ENCODE measurements around the gene DTNA. TPM values are rescaled to one million over a fixed set of nuclear protein-coding genes. Genes with fewer than 3 reads are reported as not detected.
"Not testable (repeated sequence)": the region's sequence is repeated elsewhere in the genome, so short reads cannot be mapped to it uniquely, and the experiment has no call there.

Gene DTNA
- total RNA-seq, 2 experiments from 2014 or later, result not detected

- Mint-ChIP-seq H3K36me3 (no peaks in the 10 kb centered on the region), H3K4me1 (no peaks in the 10 kb centered on the region), H3K4me3 (no peak overlapping the region), H3K27me3 (peaks cover 2% of the 10 kb centered on the region), H3K9me3 (ENCODE audit: low read depth) (no peaks in the 10 kb centered on the region), H3K27ac (no peak overlapping the region)
- DNase-seq (no peak), ATAC-seq (no peak)
- CTCF ChIA-PET, result no interaction called here
These were observed 6.0 kb upstream of the DTNA start for GRCh38 chr18:34704074-34704473.

GRCh38 chr18:34704823-34705222 is 5.3 kb upstream of the DTNA start:
- Mint-ChIP-seq H3K9me3 (ENCODE audit: low read depth) (no peaks in the 10 kb centered on the region), H3K36me3 (no peaks in the 10 kb centered on the region), H3K4me1 (no peaks in the 10 kb centered on the region), H3K27me3 (peaks cover 2% of the 10 kb centered on the region), H3K27ac (no peak overlapping the region), H3K4me3 (no peak overlapping the region)
- DNase-seq (no peak), ATAC-seq (no peak)
- CTCF ChIA-PET, result no interaction called here

GRCh38 chr18:34707670-34708069 is 2.4 kb upstream of the DTNA start:
- CTCF ChIA-PET, result no interaction called here

GRCh38 chr18:34709104-34709503 is 994 bp upstream of the DTNA start:
- H3K27ac Mint-ChIP-seq, result no peak overlapping the region
- no peak overlapping the region for H3K4me3 Mint-ChIP-seq
- H3K27me3 Mint-ChIP-seq, result peaks cover 4% of the 10 kb centered on the region
- H3K9me3 Mint-ChIP-seq (ENCODE audit: low read depth), result no peaks in the 10 kb centered on the region
- DNase-seq (no peak), ATAC-seq (no peak)
- H3K4me1 Mint-ChIP-seq, result no peaks in the 10 kb centered on the region
- no peaks in the 10 kb centered on the region for H3K36me3 Mint-ChIP-seq
- CTCF ChIA-PET, result no interaction called here

More at GRCh38 chr18:34707670-34708069, 2.4 kb upstream of the DTNA start:
- Mint-ChIP-seq H3K9me3 (ENCODE audit: low read depth) (no peaks in the 10 kb centered on the region), H3K4me1 (no peaks in the 10 kb centered on the region), H3K36me3 (no peaks in the 10 kb centered on the region), H3K4me3 (no peak overlapping the region), H3K27ac (no peak overlapping the region), H3K27me3 (peaks cover 4% of the 10 kb centered on the region)
- ATAC-seq, result no peak
- DNase-seq, result no peak

- H3K4me3 Mint-ChIP-seq, result no peak overlapping the region
- H3K27ac Mint-ChIP-seq, result no peak overlapping the region
- CTCF ChIA-PET, result no interaction called here
- peaks cover 4% of the 10 kb centered on the region for H3K27me3 Mint-ChIP-seq
- no peaks in the 10 kb centered on the region for H3K9me3 Mint-ChIP-seq (ENCODE audit: low read depth)
- DNase-seq, result no peak
- no peaks in the 10 kb centered on the region for H3K36me3 Mint-ChIP-seq
- ATAC-seq, result no peak
- no peaks in the 10 kb centered on the region for H3K4me1 Mint-ChIP-seq
These were observed 388 bp downstream of the DTNA start for GRCh38 chr18:34710458-34710914.

- ATAC-seq (no peak), DNase-seq (no peak)
- H3K36me3 Mint-ChIP-seq, result no peaks in the 10 kb centered on the region
- H3K27me3 Mint-ChIP-seq, result peaks cover 4% of the 10 kb centered on the region
- no peak overlapping the region for H3K4me3 Mint-ChIP-seq
- CTCF ChIA-PET, result no interaction called here
- H3K27ac Mint-ChIP-seq, result no peak overlapping the region
- no peaks in the 10 kb centered on the region for H3K9me3 Mint-ChIP-seq (ENCODE audit: low read depth)
- no peaks in the 10 kb centered on the region for H3K4me1 Mint-ChIP-seq
These were observed 836 bp downstream of the DTNA start for GRCh38 chr18:34710934-34711333.

- CTCF ChIA-PET; H3K36me3 Mint-ChIP-seq; H3K27me3 Mint-ChIP-seq; H3K4me3 Mint-ChIP-seq; H3K9me3 Mint-ChIP-seq (ENCODE audit: low read depth); ATAC-seq; DNase-seq; H3K4me1 Mint-ChIP-seq; H3K27ac Mint-ChIP-seq: not testable (repeated sequence)
These were observed 6.0 kb downstream of the DTNA start for GRCh38 chr18:34716111-34716510.

- Mint-ChIP-seq H3K27me3 (peaks cover 9% of the 10 kb centered on the region), H3K9me3 (ENCODE audit: low read depth) (no peaks in the 10 kb centered on the region), H3K36me3 (no peaks in the 10 kb centered on the region), H3K4me1 (no peaks in the 10 kb centered on the region), H3K4me3 (no peak overlapping the region), H3K27ac (no peak overlapping the region)
- ATAC-seq (no peak), DNase-seq (no peak)
- CTCF ChIA-PET, result no interaction called here
These were observed 8.5 kb downstream of the DTNA start for GRCh38 chr18:34718610-34719009.

GRCh38 chr18:34720220-34720619 is 10.1 kb downstream of the DTNA start:
- no peak overlapping the region for H3K27ac Mint-ChIP-seq
- no peaks in the 10 kb centered on the region for H3K36me3 Mint-ChIP-seq
- no peak overlapping the region for H3K4me3 Mint-ChIP-seq
- no peaks in the 10 kb centered on the region for H3K9me3 Mint-ChIP-seq (ENCODE audit: low read depth)
- ATAC-seq (no peak), DNase-seq (no peak)
- CTCF ChIA-PET, result no interaction called here
- H3K4me1 Mint-ChIP-seq, result no peaks in the 10 kb centered on the region
- peaks cover 9% of the 10 kb centered on the region for H3K27me3 Mint-ChIP-seq

- Mint-ChIP-seq H3K27me3 (peaks cover 9% of the 10 kb centered on the region), H3K36me3 (no peaks in the 10 kb centered on the region), H3K27ac (no peak overlapping the region), H3K9me3 (ENCODE audit: low read depth) (no peaks in the 10 kb centered on the region), H3K4me1 (no peaks in the 10 kb centered on the region), H3K4me3 (no peak overlapping the region)
- ATAC-seq (no peak), DNase-seq (no peak)
- CTCF ChIA-PET, result interaction anchor here (0.7 to 1.0 kb wide), 2 partner anchors 62 to 601 kb away, joined by 3 read pairs; no protein-coding TSS in a partner anchor
These were observed 13.0 kb downstream of the DTNA start for GRCh38 chr18:34723143-34723542.

GRCh38 chr18:34725737-34726136 is 15.6 kb downstream of the DTNA start:
- H3K36me3 Mint-ChIP-seq; CTCF ChIA-PET; H3K4me1 Mint-ChIP-seq; H3K27ac Mint-ChIP-seq; H3K4me3 Mint-ChIP-seq; DNase-seq; H3K9me3 Mint-ChIP-seq (ENCODE audit: low read depth); ATAC-seq: not testable (repeated sequence)
- peaks cover 11% of the 10 kb centered on the region for H3K27me3 Mint-ChIP-seq

GRCh38 chr18:34726286-34727004 is 16.3 kb downstream of the DTNA start:
- Mint-ChIP-seq H3K27ac (no peak overlapping the region), H3K9me3 (ENCODE audit: low read depth) (no peaks in the 10 kb centered on the region), H3K4me3 (no peak overlapping the region), H3K4me1 (no peaks in the 10 kb centered on the region), H3K36me3 (no peaks in the 10 kb centered on the region), H3K27me3 (peaks cover 10% of the 10 kb centered on the region)
- DNase-seq, result no peak
- CTCF ChIA-PET, result no interaction called here
- ATAC-seq, result no peak

- H3K9me3 Mint-ChIP-seq (ENCODE audit: low read depth), result no peaks in the 10 kb centered on the region
- ATAC-seq (no peak), DNase-seq (no peak)
- peaks cover 12% of the 10 kb centered on the region for H3K27me3 Mint-ChIP-seq
- no peak overlapping the region for H3K4me3 Mint-ChIP-seq
- H3K36me3 Mint-ChIP-seq, result no peaks in the 10 kb centered on the region
- CTCF ChIA-PET, result no interaction called here
- no peaks in the 10 kb centered on the region for H3K4me1 Mint-ChIP-seq
- no peak overlapping the region for H3K27ac Mint-ChIP-seq
These were observed 19.2 kb downstream of the DTNA start for GRCh38 chr18:34729264-34729663.

GRCh38 chr18:34729740-34730355 is 19.8 kb downstream of the DTNA start:
- ATAC-seq, result no peak
- CTCF ChIA-PET, result interaction anchor here (1.6 kb wide), 1 partner anchor 68 kb away, joined by 4 read pairs; no protein-coding TSS in a partner anchor

More at GRCh38 chr18:34729740-34730355, 19.8 kb downstream of the DTNA start:
- H3K27ac Mint-ChIP-seq, result no peak overlapping the region
- H3K27me3 Mint-ChIP-seq, result peaks cover 12% of the 10 kb centered on the region
- H3K4me3 Mint-ChIP-seq, result no peak overlapping the region
- no peaks in the 10 kb centered on the region for H3K4me1 Mint-ChIP-seq
- DNase-seq, result no peak
- no peaks in the 10 kb centered on the region for H3K36me3 Mint-ChIP-seq
- no peaks in the 10 kb centered on the region for H3K9me3 Mint-ChIP-seq (ENCODE audit: low read depth)
